OCI-LY7 (cell line): ENCODE results near the gene AOC2.

Experiments used
- EZH2phosphoT487 ChIP-seq: fragments of 200-600 bp; sonication (generic); IDR thresholded peaks from 2 replicates; pipeline ENCODE4 v1.6.1; 2018; ENCODE audit warnings: low read depth, borderline replicate concordance, mild to moderate bottlenecking, mixed run types, antibody characterized with exemption, low read length, moderate library complexity, mixed read lengths
- TF ChIP-seq, protein P1 (sequence below): fragments of 200-600 bp; sonication (generic); conservative IDR thresholded peaks from 2 replicates; pipeline ENCODE4 v1.5.1; 2014; ENCODE audit warnings: mild to moderate bottlenecking, antibody characterized with exemption, low read length, moderate library complexity, mixed read lengths

DNA sequence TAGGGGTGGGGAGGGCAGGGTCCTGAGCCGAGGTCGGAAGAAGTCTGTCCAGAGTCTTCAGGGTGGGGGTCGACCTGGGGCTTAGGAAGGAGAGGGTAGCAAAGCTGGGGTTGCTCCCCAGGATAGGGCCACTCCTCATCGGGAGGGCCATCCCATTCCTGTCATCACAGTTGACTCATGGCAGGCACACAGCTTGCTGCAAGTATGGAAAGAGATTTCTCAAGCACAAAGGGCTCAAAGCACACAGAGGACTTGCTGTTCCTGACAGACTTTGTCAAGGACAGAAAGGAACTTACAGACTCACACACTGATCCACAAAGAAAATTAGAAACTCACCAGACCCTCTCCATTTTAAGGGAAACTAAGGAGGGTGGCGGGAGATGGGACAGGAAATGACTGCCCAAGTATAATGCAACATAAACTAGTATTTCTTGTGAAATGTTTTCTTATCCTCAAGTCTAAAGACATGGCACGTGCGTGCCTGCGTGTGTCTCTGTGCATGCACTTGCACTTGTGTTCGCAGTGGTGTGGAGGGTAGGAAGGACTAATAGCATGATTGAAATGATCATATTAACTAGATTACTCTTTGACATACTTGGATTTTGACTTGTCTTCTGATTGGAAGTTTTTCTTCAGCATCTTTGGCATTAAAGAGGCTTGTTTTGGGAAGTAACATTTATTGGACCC, 2.4 kb downstream of the AOC2 start:
- TF ChIP-seq, protein P1, sequence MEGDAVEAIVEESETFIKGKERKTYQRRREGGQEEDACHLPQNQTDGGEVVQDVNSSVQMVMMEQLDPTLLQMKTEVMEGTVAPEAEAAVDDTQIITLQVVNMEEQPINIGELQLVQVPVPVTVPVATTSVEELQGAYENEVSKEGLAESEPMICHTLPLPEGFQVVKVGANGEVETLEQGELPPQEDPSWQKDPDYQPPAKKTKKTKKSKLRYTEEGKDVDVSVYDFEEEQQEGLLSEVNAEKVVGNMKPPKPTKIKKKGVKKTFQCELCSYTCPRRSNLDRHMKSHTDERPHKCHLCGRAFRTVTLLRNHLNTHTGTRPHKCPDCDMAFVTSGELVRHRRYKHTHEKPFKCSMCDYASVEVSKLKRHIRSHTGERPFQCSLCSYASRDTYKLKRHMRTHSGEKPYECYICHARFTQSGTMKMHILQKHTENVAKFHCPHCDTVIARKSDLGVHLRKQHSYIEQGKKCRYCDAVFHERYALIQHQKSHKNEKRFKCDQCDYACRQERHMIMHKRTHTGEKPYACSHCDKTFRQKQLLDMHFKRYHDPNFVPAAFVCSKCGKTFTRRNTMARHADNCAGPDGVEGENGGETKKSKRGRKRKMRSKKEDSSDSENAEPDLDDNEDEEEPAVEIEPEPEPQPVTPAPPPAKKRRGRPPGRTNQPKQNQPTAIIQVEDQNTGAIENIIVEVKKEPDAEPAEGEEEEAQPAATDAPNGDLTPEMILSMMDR = no peak
- TF ChIP-seq EZH2phosphoT487 = no peak
